ENCODE measurements around the gene LINC00237. TPM values are rescaled to one million over a fixed set of nuclear protein-coding genes. Genes with fewer than 3 reads are reported as not detected.

Gene LINC00237
- polyA plus RNA-seq, 1 experiment, result not detected

GRCh38 chr20:21118138-21118537 is 12.0 kb upstream of the LINC00237 start:
- Histone ChIP-seq H3K27ac (ENCODE audit: low read depth, low read length) (no peak overlapping the region), H3K27me3 (ENCODE audit: control insufficient read depth, insufficient read depth, low read length) (peaks cover 14% of the 10 kb centered on the region), H3K9me3 (ENCODE audit: control insufficient read depth, insufficient read depth, low read length) (no peaks in the 10 kb centered on the region), H3K4me3 (ENCODE audit: low read depth, low read length) (no peak overlapping the region)
- ChIA-PET CTCF (no interaction called here), POLR2A (no interaction called here)
- no peak for DNase-seq (ENCODE audit: low read depth, low spot score)
- TF ChIP-seq CTCF (IDR thresholded peaks at IDR 0.05; ENCODE audit: low read depth, low read length), result no peak

- Histone ChIP-seq H3K27me3 (ENCODE audit: control insufficient read depth, insufficient read depth, low read length) (peaks cover 14% of the 10 kb centered on the region), H3K9me3 (ENCODE audit: control insufficient read depth, insufficient read depth, low read length) (no peaks in the 10 kb centered on the region), H3K27ac (ENCODE audit: low read depth, low read length) (no peak overlapping the region), H3K4me3 (ENCODE audit: low read depth, low read length) (no peak overlapping the region)
- ChIA-PET POLR2A (no interaction called here), CTCF (no interaction called here)
- no peak for TF ChIP-seq CTCF (IDR thresholded peaks at IDR 0.05; ENCODE audit: low read depth, low read length)
- no peak for DNase-seq (ENCODE audit: low read depth, low spot score)
These were observed 11.4 kb upstream of the LINC00237 start for GRCh38 chr20:21117521-21117920.

- no peaks in the 10 kb centered on the region for H3K9me3 ChIP-seq (ENCODE audit: control insufficient read depth, insufficient read depth, low read length)
- H3K4me3 ChIP-seq (ENCODE audit: low read depth, low read length), result no peak overlapping the region
- POLR2A ChIA-PET, result no interaction called here
- no peak for TF ChIP-seq CTCF (IDR thresholded peaks at IDR 0.05; ENCODE audit: low read depth, low read length)
- CTCF ChIA-PET, result interaction anchor here (1.1 kb wide), 1 partner anchor 122 kb away, joined by 3 read pairs; no protein-coding TSS in a partner anchor
- no peak overlapping the region for H3K27ac ChIP-seq (ENCODE audit: low read depth, low read length)
- H3K27me3 ChIP-seq (ENCODE audit: control insufficient read depth, insufficient read depth, low read length), result peaks cover 14% of the 10 kb centered on the region
- DNase-seq (ENCODE audit: low read depth, low spot score), result no peak
These were observed 8.4 kb upstream of the LINC00237 start for GRCh38 chr20:21114584-21114983.

GRCh38 chr20:21113697-21114096 is 7.5 kb upstream of the LINC00237 start:
- DNase-seq (ENCODE audit: low read depth, low spot score), result no peak
- peaks cover 17% of the 10 kb centered on the region for H3K27me3 ChIP-seq (ENCODE audit: control insufficient read depth, insufficient read depth, low read length)
- no peaks in the 10 kb centered on the region for H3K9me3 ChIP-seq (ENCODE audit: control insufficient read depth, insufficient read depth, low read length)
- ChIA-PET POLR2A (no interaction called here), CTCF (interaction anchor here (1.1 kb wide), 1 partner anchor 122 kb away, joined by 3 read pairs; no protein-coding TSS in a partner anchor)
- no peak overlapping the region for H3K27ac ChIP-seq (ENCODE audit: low read depth, low read length)
- TF ChIP-seq CTCF (IDR thresholded peaks at IDR 0.05; ENCODE audit: low read depth, low read length), result no peak
- no peak overlapping the region for H3K4me3 ChIP-seq (ENCODE audit: low read depth, low read length)

GRCh38 chr20:21111416-21111815 is 5.3 kb upstream of the LINC00237 start:
- POLR2A ChIA-PET, result no interaction called here
- H3K27ac ChIP-seq (ENCODE audit: low read depth, low read length), result no peak overlapping the region
- no peaks in the 10 kb centered on the region for H3K9me3 ChIP-seq (ENCODE audit: control insufficient read depth, insufficient read depth, low read length)
- CTCF ChIA-PET, result no interaction called here
- DNase-seq (ENCODE audit: low read depth, low spot score), result no peak
- TF ChIP-seq CTCF (IDR thresholded peaks at IDR 0.05; ENCODE audit: low read depth, low read length), result no peak
- H3K4me3 ChIP-seq (ENCODE audit: low read depth, low read length), result no peak overlapping the region
- peaks cover 36% of the 10 kb centered on the region for H3K27me3 ChIP-seq (ENCODE audit: control insufficient read depth, insufficient read depth, low read length)

Measured in AG04450 (cell line).